BJ (cell line): ENCODE data around the gene POMP. TPM values are rescaled to one million over a fixed set of nuclear protein-coding genes. Genes with fewer than 3 reads are reported as not detected.

Source experiments
- CTCF ChIA-PET: fragments of 350-600 bp; formaldehyde crosslinking; extraction: SDS; loops from one replicate; lab custom pipeline; 2021; ENCODE audit warnings: antibody characterized with exemption, inconsistent platforms; lab: Yijun Ruan, JAX
- POLR2A ChIA-PET: fragments of 300-600 bp; sonication (Branson Sonifier 250); formaldehyde crosslinking; extraction: SDS; loops from one replicate; lab custom pipeline; 2021; ENCODE audit warnings: antibody characterized with exemption; lab: Charles Lee
- DNase-seq: peaks from one replicate; pipeline ENCODE4 v3.0.0-alpha.2; 2011; ENCODE audit warnings: low read depth
- H3K27me3 ChIP-seq: 2 replicates; pipeline ENCODE4 v1.6.0; 2011; ENCODE audit warnings: low read length; ENCODE audit not compliant: control insufficient read depth, insufficient read depth
- H3K36me3 ChIP-seq: 2 replicates; pipeline ENCODE4 v1.5.1; 2011; ENCODE audit warnings: low read length; ENCODE audit not compliant: control insufficient read depth, insufficient read depth
- H3K4me3 ChIP-seq: 2 replicates; pipeline ENCODE4 v1.5.1; 2011; ENCODE audit warnings: low read depth, mild to moderate bottlenecking, control low read depth, low read length
- CTCF ChIP-seq: IDR thresholded peaks from 2 replicates; pipeline ENCODE4 v1.5.1; 2011; ENCODE audit warnings: low read depth, mild to moderate bottlenecking, control low read depth, inconsistent platforms, low read length, moderate library complexity; ENCODE audit not compliant: insufficient read depth
- polyA plus RNA-seq: library from polyadenylated mRNA; depleted of rRNA; stranded (reverse); fragments of >200 nt; gene quantifications from 2 replicates; pipeline ENCODE4 v1.2.3, GENCODE V29; 2011

The POMP gene
- polyA plus RNA-seq, 1 experiment, result 25.9 TPM

GRCh38 chr13:28622286-28622685, 36.6 kb upstream of the POMP start:
- no peak for TF ChIP-seq CTCF
- CTCF ChIA-PET, result interaction anchor here (0.5 to 0.7 kb wide), 2 partner anchors 54 to 298 kb away, joined by 3 read pairs; no protein-coding TSS in a partner anchor
- no peak for DNase-seq
- POLR2A ChIA-PET, result no interaction called here
- Histone ChIP-seq H3K36me3 (no peaks in the 10 kb centered on the region), H3K27me3 (no peaks in the 10 kb centered on the region), H3K4me3 (no peak overlapping the region)

GRCh38 chr13:28623782-28624706, 34.9 kb upstream of the POMP start:
- Histone ChIP-seq H3K4me3 (no peak overlapping the region), H3K27me3 (no peaks in the 10 kb centered on the region), H3K36me3 (no peaks in the 10 kb centered on the region)
- CTCF ChIA-PET, result no interaction called here
- DNase-seq, result no peak
- POLR2A ChIA-PET, result no interaction called here
- TF ChIP-seq CTCF, result no peak

- ChIA-PET CTCF (interaction anchor here (1.3 kb wide), 1 partner anchor 11 kb away, joined by 3 read pairs; no protein-coding TSS in a partner anchor), POLR2A (no interaction called here)
- no peak for DNase-seq
- TF ChIP-seq CTCF, result no peak
- H3K27me3 ChIP-seq, result no peaks in the 10 kb centered on the region
- H3K36me3 ChIP-seq, result no peaks in the 10 kb centered on the region
- no peak overlapping the region for H3K4me3 ChIP-seq
Measured at GRCh38 chr13:28624707-28625432, 34.1 kb upstream of the POMP start.

GRCh38 chr13:28626266-28626665, 32.7 kb upstream of the POMP start:
- Histone ChIP-seq H3K36me3 (no peaks in the 10 kb centered on the region), H3K27me3 (no peaks in the 10 kb centered on the region), H3K4me3 (no peak overlapping the region)
- POLR2A ChIA-PET, result no interaction called here
- CTCF ChIA-PET, result interaction anchor here (1.3 kb wide), 1 partner anchor 12 kb away, joined by 3 read pairs; no protein-coding TSS in a partner anchor
- no peak for TF ChIP-seq CTCF
- DNase-seq, result no peak

- Histone ChIP-seq H3K4me3 (no peak overlapping the region), H3K36me3 (no peaks in the 10 kb centered on the region), H3K27me3 (no peaks in the 10 kb centered on the region)
- CTCF ChIA-PET, result interaction anchor here (0.6 kb wide), 1 partner anchor 341 kb away, joined by 3 read pairs; no protein-coding TSS in a partner anchor
- no peak for DNase-seq
- no peak for TF ChIP-seq CTCF
- POLR2A ChIA-PET, result no interaction called here
Measured at GRCh38 chr13:28628241-28628640, 30.7 kb upstream of the POMP start.
